Measurements from ENCODE around the gene PPM1E.

DNA sequence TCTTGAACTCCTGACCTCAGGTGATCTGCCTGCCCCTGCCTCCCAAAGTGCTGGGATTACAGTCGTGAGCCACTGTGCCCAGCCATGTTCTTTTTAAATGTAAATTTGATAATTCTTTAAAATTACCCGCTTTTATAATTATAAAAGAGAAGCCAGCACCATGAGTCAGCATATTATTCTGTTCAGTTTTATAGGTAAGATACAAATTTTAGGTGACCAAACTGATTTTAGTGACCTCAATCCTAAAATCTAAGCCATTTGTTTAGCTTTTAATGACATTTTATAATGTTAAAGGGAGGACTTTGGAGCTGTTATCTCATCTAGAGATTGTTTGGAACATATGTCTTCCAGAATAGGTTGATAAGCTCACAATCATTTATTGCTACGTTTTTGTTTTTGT lies 20.8 kb upstream of the PPM1E start:
- TF ChIP-seq, protein P1, sequence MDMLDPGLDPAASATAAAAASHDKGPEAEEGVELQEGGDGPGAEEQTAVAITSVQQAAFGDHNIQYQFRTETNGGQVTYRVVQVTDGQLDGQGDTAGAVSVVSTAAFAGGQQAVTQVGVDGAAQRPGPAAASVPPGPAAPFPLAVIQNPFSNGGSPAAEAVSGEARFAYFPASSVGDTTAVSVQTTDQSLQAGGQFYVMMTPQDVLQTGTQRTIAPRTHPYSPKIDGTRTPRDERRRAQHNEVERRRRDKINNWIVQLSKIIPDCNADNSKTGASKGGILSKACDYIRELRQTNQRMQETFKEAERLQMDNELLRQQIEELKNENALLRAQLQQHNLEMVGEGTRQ (IDR thresholded peaks at IDR 0.05; ENCODE audit: low read length), result no peak
- TF ChIP-seq SIN3A (conservative IDR thresholded peaks at IDR 0.05 in 1 of 2, IDR thresholded peaks at IDR 0.05 in 1 of 2; ENCODE audit: low read depth in 1 of 2, low read length in 2 of 2) (no peak), POLR2AphosphoS5 (IDR thresholded peaks at IDR 0.05; ENCODE audit: low read depth, low read length) (no peak), POLR2A (IDR thresholded peaks at IDR 0.05; ENCODE audit: control extremely low read depth in 1 of 2, low read depth in 2 of 2, low read length in 2 of 2) (no peak), TAF1 (IDR thresholded peaks at IDR 0.05; ENCODE audit: low read depth, low read length) (no peak)
- TF ChIP-seq, protein P2, sequence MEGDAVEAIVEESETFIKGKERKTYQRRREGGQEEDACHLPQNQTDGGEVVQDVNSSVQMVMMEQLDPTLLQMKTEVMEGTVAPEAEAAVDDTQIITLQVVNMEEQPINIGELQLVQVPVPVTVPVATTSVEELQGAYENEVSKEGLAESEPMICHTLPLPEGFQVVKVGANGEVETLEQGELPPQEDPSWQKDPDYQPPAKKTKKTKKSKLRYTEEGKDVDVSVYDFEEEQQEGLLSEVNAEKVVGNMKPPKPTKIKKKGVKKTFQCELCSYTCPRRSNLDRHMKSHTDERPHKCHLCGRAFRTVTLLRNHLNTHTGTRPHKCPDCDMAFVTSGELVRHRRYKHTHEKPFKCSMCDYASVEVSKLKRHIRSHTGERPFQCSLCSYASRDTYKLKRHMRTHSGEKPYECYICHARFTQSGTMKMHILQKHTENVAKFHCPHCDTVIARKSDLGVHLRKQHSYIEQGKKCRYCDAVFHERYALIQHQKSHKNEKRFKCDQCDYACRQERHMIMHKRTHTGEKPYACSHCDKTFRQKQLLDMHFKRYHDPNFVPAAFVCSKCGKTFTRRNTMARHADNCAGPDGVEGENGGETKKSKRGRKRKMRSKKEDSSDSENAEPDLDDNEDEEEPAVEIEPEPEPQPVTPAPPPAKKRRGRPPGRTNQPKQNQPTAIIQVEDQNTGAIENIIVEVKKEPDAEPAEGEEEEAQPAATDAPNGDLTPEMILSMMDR (IDR thresholded peaks at IDR 0.05; ENCODE audit: control extremely low read depth in 1 of 3, insufficient read depth in 1 of 3, low read depth in 1 of 3, low read length in 3 of 3), result no peak

Data from H1 (cell line).